Neural progenitor cell (in vitro differentiated cells): ENCODE results near the gene ZFHX3.

Experiments
- CTCF ChIP-seq: fragments of 200-600 bp; sonication (generic); IDR thresholded peaks from 2 replicates; pipeline ENCODE4 v1.5.1; 2017; ENCODE audit warnings: antibody characterized with exemption, mild to moderate bottlenecking
- EZH2 ChIP-seq: fragments of 200-600 bp; sonication (generic); IDR thresholded peaks from 2 replicates; pipeline ENCODE4 v1.6.1; 2017; ENCODE audit warnings: antibody characterized with exemption, mild to moderate bottlenecking, moderate library complexity
- EZH2phosphoT487 ChIP-seq: fragments of 200-600 bp; sonication (generic); IDR thresholded peaks from 2 replicates; pipeline ENCODE4 v1.6.1; 2017; ENCODE audit warnings: antibody characterized with exemption

- TF ChIP-seq CTCF (no peak), EZH2 (no peak), EZH2phosphoT487 (no peak)
Observed at GRCh38 chr16:72848028-72848400, 199.9 kb downstream of the ZFHX3 start.
